Osteocyte (in vitro differentiated cells): ENCODE results near the gene KCTD19. TPM values are rescaled to one million over a fixed set of nuclear protein-coding genes. Genes with fewer than 3 reads are reported as not detected.

Experiments
- DNase-seq: peaks from one replicate; pipeline ENCODE4 v3.0.0; 2021; ENCODE audit warnings: mixed read lengths; ENCODE audit not compliant: unreplicated experiment; ENCODE audit errors: extremely low spot score
- H3K27ac Mint-ChIP-seq: one replicate; pipeline ENCODE4 v1.8.0; 2021; ENCODE audit warnings: mild to moderate bottlenecking, mixed read lengths; ENCODE audit not compliant: unreplicated experiment
- H3K27me3 Mint-ChIP-seq: one replicate; pipeline ENCODE4 v1.8.0; 2021; ENCODE audit warnings: mixed read lengths; ENCODE audit not compliant: unreplicated experiment
- H3K36me3 Mint-ChIP-seq: one replicate; pipeline ENCODE4 v1.8.0; 2021; ENCODE audit warnings: mixed read lengths; ENCODE audit not compliant: unreplicated experiment
- H3K4me1 Mint-ChIP-seq: one replicate; pipeline ENCODE4 v1.8.0; 2021; ENCODE audit warnings: mixed read lengths; ENCODE audit not compliant: unreplicated experiment
- H3K4me3 Mint-ChIP-seq: one replicate; pipeline ENCODE4 v1.8.0; 2021; ENCODE audit warnings: mild to moderate bottlenecking, moderate library complexity, mixed read lengths; ENCODE audit not compliant: unreplicated experiment
- H3K9me3 Mint-ChIP-seq: one replicate; pipeline ENCODE4 v1.8.0; 2021; ENCODE audit warnings: mixed read lengths; ENCODE audit not compliant: unreplicated experiment
- CTCF ChIP-seq: fragments of 200-600 bp; sonication (generic); IDR thresholded peaks from 2 replicates; pipeline ENCODE4 v1.5.0; 2021; ENCODE audit warnings: antibody characterized with exemption, mild to moderate bottlenecking, moderate library complexity
- total RNA-seq: library from RNA; stranded (reverse); gene quantifications from 2 replicates; pipeline ENCODE4 v1.2.1, GENCODE V29; 2021

KCTD19 gene
- total RNA-seq, 1 donor from 2014 or later: not detected

DNA sequence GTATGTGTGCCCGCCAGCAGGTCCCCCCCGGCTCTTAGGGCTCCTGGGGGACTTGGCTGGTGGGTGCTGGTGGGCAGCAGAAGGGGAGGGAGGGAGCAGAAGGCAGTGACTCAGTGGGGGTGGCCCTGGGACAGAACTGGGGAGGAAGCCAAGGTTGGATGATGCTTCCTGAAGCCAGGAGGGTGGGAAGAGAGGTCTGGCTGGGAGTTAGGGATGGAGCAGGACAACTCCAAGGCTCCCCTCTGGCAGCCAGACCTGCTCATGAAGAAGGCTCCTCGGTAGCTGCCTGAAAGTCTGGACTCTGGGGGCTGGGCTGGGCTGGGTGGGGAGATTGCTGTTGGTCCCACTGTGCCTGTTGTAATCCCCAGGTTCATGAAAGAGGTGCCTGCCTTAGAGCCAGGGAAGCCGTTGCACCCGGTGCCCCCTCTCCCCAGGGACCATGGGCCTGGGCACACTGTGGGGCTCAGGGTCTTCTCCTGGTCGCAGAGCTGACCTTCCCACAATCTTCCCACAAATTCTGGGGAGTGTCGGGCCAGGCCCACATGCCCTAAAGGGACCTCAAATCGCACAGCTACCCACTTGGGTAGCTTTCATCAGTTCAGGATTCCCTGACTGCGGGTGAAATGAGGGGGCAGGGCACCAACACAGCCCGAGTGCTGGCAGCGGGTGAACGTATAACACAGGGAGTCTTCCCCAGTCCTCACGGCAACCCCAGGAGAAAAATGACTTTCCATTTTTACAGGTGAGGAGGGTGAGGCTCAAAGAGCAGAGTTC, 48.4 kb downstream of the KCTD19 start:
- TF ChIP-seq CTCF: no peak
- H3K4me3 Mint-ChIP-seq: peak overlapping the region; percentile 64
- no peak for DNase-seq
- no peaks in the 10 kb centered on the region for H3K27me3 Mint-ChIP-seq
- peak overlapping the region; percentile 95 for H3K27ac Mint-ChIP-seq
- no peaks in the 10 kb centered on the region for H3K9me3 Mint-ChIP-seq
- no peaks in the 10 kb centered on the region for H3K36me3 Mint-ChIP-seq
- peaks cover 23% of the 10 kb centered on the region for H3K4me1 Mint-ChIP-seq

GRCh38 chr16:67277294-67277998, 49.1 kb downstream of the KCTD19 start:
- H3K27ac Mint-ChIP-seq: peak overlapping the region; percentile 95
- no peaks in the 10 kb centered on the region for H3K27me3 Mint-ChIP-seq
- no peaks in the 10 kb centered on the region for H3K36me3 Mint-ChIP-seq
- H3K4me3 Mint-ChIP-seq: peak overlapping the region; percentile 32
- DNase-seq: no peak
- no peaks in the 10 kb centered on the region for H3K9me3 Mint-ChIP-seq
- peaks cover 23% of the 10 kb centered on the region for H3K4me1 Mint-ChIP-seq
- no peak for TF ChIP-seq CTCF

DNA sequence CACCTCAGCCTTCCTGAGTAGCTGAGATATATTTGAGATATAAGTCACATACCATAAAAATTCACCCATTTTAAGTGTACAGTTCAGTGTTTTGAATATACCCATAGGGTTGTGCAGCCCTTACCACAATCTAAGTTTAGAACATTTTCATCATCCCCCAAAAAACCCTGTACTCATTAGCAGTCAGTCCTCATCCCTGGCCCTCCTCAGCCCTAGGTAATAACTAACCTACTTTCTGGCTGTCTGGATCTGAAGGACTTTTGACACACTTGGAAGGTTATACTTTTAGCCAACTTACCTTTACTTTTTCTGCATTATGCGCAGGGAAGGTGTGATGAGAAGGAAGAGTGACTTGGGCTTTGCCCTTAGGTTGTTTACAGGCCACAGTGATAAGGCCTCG, 51.2 kb downstream of the KCTD19 start:
- Mint-ChIP-seq H3K27me3 (no peaks in the 10 kb centered on the region), H3K9me3 (no peaks in the 10 kb centered on the region), H3K27ac (peak overlapping the region; percentile 57), H3K4me3 (no peak overlapping the region), H3K36me3 (no peaks in the 10 kb centered on the region), H3K4me1 (peaks cover 23% of the 10 kb centered on the region)
- no peak for TF ChIP-seq CTCF
- DNase-seq: no peak

DNA sequence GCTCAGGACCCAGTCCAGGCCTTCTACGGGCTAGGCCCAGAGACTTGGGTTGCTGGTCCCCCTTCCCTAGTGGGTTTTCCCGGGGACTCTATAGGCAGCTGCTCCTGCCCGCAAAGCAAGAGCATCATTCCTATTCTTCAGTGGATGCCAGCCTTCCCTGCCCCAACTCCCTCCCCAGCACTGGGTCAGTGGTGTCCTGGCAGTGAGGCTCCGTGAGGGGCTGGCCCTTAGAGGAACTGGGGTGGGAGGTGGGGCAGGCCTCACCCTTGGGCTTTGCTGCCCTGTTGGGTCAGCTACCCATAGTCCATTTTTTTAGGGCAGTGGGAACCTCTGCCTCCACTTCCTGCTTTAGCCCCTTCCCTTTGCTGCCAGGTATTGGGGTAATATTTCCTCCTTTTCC, 55.1 kb downstream of the KCTD19 start:
- H3K36me3 Mint-ChIP-seq: no peaks in the 10 kb centered on the region
- H3K4me1 Mint-ChIP-seq: peaks cover 6% of the 10 kb centered on the region
- DNase-seq: no peak
- no peaks in the 10 kb centered on the region for H3K9me3 Mint-ChIP-seq
- H3K27ac Mint-ChIP-seq: no peak overlapping the region
- no peaks in the 10 kb centered on the region for H3K27me3 Mint-ChIP-seq
- no peak overlapping the region for H3K4me3 Mint-ChIP-seq
- TF ChIP-seq CTCF: no peak

GRCh38 chr16:67270931-67271338, 55.6 kb downstream of the KCTD19 start:
- Mint-ChIP-seq H3K4me1 (peaks cover 4% of the 10 kb centered on the region), H3K36me3 (no peaks in the 10 kb centered on the region), H3K27ac (no peak overlapping the region), H3K27me3 (no peaks in the 10 kb centered on the region), H3K4me3 (no peak overlapping the region), H3K9me3 (no peaks in the 10 kb centered on the region)
- no peak for DNase-seq
- TF ChIP-seq CTCF: no peak
